Stimulated activated CD8-positive, alpha-beta memory T cell treated with anti-CD3 and anti-CD28 coated beads, Interleukin-15, amount 100 ng/mL, for 24 hours (primary cell): ENCODE results near the gene TYW1.
"Not testable (repeated sequence)": the region's sequence is repeated elsewhere in the genome, so short reads cannot be mapped to it uniquely, and the experiment has no call there.

ENCODE experiments used
- DNase-seq: peaks from one replicate; pipeline ENCODE4 v3.0.0-alpha.2; 2020; ENCODE audit warnings: low read depth

Gene TYW1

DNA sequence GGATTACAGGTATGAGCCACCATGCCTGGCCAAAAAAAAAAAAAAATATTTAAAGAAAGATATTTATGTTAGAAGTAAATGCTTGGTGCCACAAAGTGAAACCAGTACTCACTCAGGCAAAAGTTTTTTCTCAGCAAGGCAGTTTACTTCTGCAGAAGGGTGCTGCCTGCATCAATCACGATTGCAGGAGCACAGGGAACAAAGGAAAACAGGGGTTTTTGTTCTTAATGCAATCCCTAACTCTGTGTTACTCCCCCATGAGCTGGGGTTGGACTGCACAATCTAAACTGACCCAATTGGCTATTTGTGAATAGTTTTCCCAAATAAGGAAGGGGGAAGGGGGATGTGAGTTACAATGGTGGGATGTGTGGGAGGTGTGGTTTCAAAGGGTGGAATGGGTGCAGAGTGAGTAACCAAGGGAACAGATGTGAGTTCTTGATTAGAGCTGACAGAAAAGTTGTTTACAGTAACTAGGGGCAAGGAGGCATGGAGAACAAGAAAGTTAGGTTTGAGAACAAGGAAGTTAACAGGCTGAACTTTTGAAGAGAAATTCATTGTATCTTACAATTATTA is 255.4 kb downstream of the TYW1 start:
- no peak for DNase-seq

DNA sequence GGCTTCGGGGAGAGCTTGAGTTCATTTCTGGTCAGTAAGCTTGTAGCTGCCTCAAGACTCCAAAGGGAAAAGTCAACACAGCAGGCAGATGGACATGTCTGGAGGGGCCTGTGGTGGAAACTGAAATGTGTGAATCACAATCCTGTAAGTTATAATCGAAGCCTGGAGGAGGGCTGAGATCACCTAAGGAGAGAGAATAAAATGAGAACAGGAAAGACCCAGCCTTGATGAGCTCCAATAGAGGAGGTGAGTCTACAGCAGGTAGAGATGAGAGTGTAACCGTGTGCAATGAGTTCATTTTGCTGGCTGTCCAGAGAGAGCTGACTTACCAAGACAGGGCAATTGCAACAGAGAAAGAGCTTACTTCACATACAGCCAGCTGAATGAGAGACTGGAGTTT is 258.4 kb downstream of the TYW1 start:
- not testable (repeated sequence) for DNase-seq

DNA sequence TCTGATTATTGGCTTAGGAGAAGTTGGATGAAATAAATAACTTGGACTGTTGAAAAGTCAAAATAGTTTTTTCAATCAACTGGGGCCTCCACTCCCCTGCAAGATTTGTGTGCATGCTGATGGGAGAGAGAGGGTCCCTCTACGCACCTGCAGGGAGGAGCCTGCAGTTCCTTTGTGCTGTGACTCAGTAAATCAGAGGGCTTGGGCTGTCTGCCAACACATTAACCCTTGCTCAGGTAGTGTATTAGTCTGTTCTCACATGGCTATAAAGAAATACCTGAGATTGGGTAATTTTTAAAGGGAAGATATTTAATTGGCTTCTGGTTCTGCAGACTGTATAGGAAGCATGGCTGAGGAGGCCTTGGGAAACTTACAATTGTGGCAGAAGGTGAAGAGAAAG is 261.1 kb downstream of the TYW1 start:
- not testable (repeated sequence) for DNase-seq

DNA sequence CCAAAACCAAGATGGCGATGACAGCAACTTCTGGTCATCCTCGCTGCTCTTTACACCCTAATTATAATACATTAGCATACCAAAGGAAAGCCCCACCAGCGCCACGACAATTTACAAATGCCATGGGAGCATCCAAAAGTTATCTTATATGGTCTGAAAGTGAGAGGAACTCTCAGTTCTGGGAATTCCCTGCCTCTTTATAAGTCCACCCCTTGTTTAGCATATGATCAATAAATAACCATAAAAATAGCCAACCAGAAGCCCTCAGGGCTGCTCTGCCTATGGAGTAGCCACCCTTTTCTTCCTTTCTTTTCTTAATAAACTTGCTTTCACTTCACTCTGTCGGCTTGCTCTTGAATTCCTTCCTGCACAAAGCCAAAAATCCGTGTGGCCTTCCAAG is 262.7 kb downstream of the TYW1 start:
- DNase-seq: not testable (repeated sequence)

DNA sequence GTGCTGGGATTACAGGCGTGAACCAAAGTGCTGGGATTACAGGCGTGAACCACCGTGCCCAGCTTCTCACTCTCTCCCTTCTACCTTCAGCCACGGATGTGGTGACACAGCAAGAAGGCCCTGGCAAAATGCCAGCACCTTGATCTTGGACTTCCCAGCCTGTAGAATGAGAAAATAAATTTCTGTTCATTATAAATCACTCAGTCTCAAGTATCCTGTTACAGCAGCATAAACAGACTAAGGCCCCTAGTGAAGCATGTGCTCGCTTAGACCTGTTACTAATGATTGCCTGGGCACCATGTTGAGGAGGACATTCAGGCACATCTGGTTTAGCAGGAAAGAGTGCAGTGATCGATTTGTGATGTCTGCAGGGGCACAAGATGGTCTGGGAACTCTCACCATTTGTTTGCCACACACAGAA is 263.5 kb downstream of the TYW1 start:
- DNase-seq: not testable (repeated sequence)

DNA sequence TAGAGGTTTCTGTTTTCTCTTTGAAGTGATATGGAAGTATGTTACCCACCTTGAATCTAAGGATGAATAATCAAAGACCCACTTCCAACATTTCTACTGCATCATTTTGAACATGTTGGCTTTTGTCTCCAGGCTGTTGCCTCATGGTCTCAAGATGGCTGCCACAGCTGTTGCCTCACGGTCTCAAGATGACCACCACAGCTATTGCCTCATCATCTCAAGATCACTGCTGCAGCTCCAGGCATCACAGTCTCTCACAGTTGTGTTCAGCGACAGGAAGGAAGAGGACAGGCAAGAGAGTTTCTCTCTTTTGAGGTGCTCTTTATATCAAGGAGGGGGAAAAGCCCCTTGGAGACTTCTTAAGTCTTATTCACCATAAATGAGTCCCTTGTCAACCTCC is 267.4 kb downstream of the TYW1 start:
- not testable (repeated sequence) for DNase-seq

DNA sequence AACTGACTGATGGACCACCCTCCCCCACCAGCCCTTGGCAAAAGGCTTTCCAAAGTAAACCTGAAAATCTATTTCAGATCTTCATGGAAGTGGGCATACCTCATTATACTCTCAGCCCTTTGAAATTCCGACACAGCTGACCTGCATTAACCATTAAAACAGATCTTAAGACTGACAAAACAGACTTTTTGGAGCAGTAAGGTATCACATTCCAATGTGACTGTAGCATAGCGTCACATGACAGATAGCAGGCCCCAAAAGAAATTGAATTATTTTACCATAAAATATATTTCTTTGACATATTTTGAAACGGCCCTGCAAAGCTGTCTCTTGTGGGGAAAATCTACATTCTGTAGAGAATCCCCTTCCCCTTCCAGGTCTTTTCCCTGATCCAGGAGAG is 269.4 kb downstream of the TYW1 start:
- DNase-seq: not testable (repeated sequence)

DNA sequence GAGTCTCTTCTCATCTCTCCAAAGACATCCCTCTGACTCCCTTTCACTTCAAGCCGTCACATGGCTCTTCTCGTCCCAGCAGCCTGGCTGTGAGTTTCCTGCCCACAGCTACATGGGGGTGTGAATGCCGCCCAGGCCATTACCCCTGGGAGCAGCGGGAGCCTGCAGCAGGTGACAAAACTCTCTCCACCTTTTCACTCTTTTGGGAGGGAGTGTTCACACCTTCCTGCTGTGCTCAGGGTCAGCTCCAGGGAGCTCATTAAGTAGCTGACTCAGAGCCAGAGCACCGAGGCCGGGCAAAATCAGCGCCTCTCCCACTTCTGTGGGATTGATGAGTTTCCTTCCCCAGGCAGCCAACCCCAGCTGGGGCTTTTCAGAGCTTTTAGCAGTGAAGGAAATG is 271.3 kb downstream of the TYW1 start:
- no peak for DNase-seq

DNA sequence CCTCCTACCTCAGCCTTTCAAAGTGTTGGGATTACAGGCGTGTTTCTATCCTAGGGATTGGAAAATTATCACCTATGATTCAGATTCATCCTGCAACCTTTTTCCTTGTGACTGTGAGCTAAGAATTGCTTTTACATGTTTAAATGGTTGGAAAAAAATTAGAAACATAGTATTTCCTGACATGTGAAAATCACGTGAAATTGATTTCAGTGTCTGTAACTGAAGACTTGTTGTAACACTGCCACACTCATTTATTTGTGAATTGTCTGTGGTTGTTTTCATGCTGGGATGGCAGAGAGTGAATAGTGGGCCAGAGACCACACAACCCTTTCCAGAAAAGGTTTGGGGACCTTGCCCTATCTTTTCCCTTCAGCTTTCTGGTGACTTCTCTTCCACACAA is 273.3 kb downstream of the TYW1 start:
- DNase-seq: not testable (repeated sequence)
